K562 (cell line): ENCODE measurements around the gene LMO2. TPM values are rescaled to one million over a fixed set of nuclear protein-coding genes. Genes with fewer than 3 reads are reported as not detected.

Experiments
- ATAC-seq: fragments of 200-7000 bp; cut with Tn5 transposase; 3 replicates; pipeline ENCODE4 v1.9.1; 2020; ENCODE audit warnings: moderate library complexity
- BruUV-seq: library from RNA; stranded (reverse); fragments of 400-500 nt; replicated peaks from 2 replicates; lab custom pipeline; 2021; lab: Mats Ljungman, UMichigan
- CTCF ChIA-PET: fragments of 300-600 bp; formaldehyde crosslinking; extraction: SDS; loops from one replicate; lab custom pipeline; 2021; ENCODE audit warnings: low intra/inter-chr PET ratio; lab: Yijun Ruan, JAX
- POLR2A ChIA-PET: fragments of 300-600, 350-650 bp; sonication (Branson Sonifier 250); formaldehyde crosslinking; extraction: SDS; loops from one replicate; lab custom pipeline; 2021; ENCODE audit warnings: antibody characterized with exemption, inconsistent platforms; lab: Yijun Ruan, JAX
- DNase-seq, 4 experiments: peaks; one replicate each; pipeline versions ENCODE4 v3.0.0 to v3.0.0-alpha.2; 2011 to 2018; ENCODE audit warnings: low spot score in 3 of 4, mixed read lengths in 3 of 4; ENCODE audit errors: extremely low read depth in 1 of 4
- FAIRE-seq: peaks from 2 replicates; lab custom pipeline; 2011; peaks lifted over from hg19 to GRCh38; lab: Jason Lieb, UNC
- H2AFZ ChIP-seq: 2 replicates; pipeline ENCODE4 v1.6.0; 2011; ENCODE audit warnings: low read depth, low read length, control low read depth, inconsistent platforms
- H3K27ac ChIP-seq: fragments of 200-600 bp; 3 replicates; pipeline ENCODE4 v1.8.0; 2011; ENCODE audit warnings: low read depth, mild to moderate bottlenecking, control low read depth, inconsistent platforms, low read length, moderate library complexity, mixed read lengths; ENCODE audit errors: extremely low read depth
- H3K27me3 ChIP-seq, 2 experiments: fragments of 300-600 bp in 1 of 2; 2 replicates in 1 of 2; 3 replicates in 1 of 2; pipeline versions ENCODE4 v1.6.0 to v1.8.0; 2011; ENCODE audit warnings: inconsistent platforms in 2 of 2, low read length in 2 of 2, mild to moderate bottlenecking in 1 of 2, mixed read lengths in 1 of 2, moderate library complexity in 1 of 2; ENCODE audit not compliant: control insufficient read depth in 2 of 2, insufficient read depth in 2 of 2
- H3K36me3 ChIP-seq: fragments of 300-600 bp; 3 replicates; pipeline ENCODE4 v1.8.0; 2011; ENCODE audit warnings: mild to moderate bottlenecking, low read length, inconsistent platforms; ENCODE audit not compliant: control insufficient read depth, insufficient read depth
- H3K4me1 ChIP-seq, 2 experiments: fragments of 200-600 bp in 1 of 2; replicated peaks in 1 of 2; 2 replicates in 1 of 2; 3 replicates in 1 of 2; pipeline versions ENCODE4 v1.5.1 to v1.8.0; 2011; ENCODE audit warnings: inconsistent platforms in 2 of 2, low read length in 2 of 2, mild to moderate bottlenecking in 1 of 2, mixed read lengths in 1 of 2, moderate library complexity in 1 of 2; ENCODE audit not compliant: control insufficient read depth in 2 of 2, insufficient read depth in 2 of 2
- H3K4me2 ChIP-seq: 2 replicates; pipeline ENCODE4 v1.6.1; 2011; ENCODE audit warnings: low read length, control low read depth, inconsistent platforms, mixed read lengths; ENCODE audit not compliant: insufficient read depth
- H3K4me3 ChIP-seq: fragments of 200-600 bp; sonication (generic), shearing (Covaris generic); 2 replicates; pipeline ENCODE4 v1.5.1; 2016; ENCODE audit warnings: control low read depth, inconsistent platforms
- H3K79me2 ChIP-seq: fragments of 200-600 bp; 3 replicates; pipeline ENCODE4 v1.8.0; 2011; ENCODE audit warnings: low read length, inconsistent platforms; ENCODE audit not compliant: control insufficient read depth, insufficient read depth
- H3K9ac ChIP-seq, 2 experiments: 2 replicates each; pipeline versions ENCODE4 v1.6.0 to v1.6.1; 2011; ENCODE audit warnings: low read depth in 2 of 2, low read length in 2 of 2, control low read depth in 1 of 2, inconsistent platforms in 1 of 2, mild to moderate bottlenecking in 1 of 2, mixed read lengths in 1 of 2; ENCODE audit not compliant: insufficient read depth in 1 of 2
- H3K9me1 ChIP-seq: one replicate; pipeline ENCODE4 v1.6.0; 2011; ENCODE audit warnings: inconsistent platforms, mild to moderate bottlenecking, low read length, moderate library complexity; ENCODE audit not compliant: control insufficient read depth, insufficient read depth
- H3K9me3 ChIP-seq: replicated peaks from 2 replicates; pipeline ENCODE4 v1.5.1; 2011; ENCODE audit warnings: low read depth, low read length, inconsistent platforms; ENCODE audit not compliant: control insufficient read depth, insufficient read depth
- H4K20me1 ChIP-seq: replicated peaks from 2 replicates; pipeline ENCODE4 v1.6.1; 2011; ENCODE audit warnings: low read length, inconsistent platforms, mixed read lengths; ENCODE audit not compliant: control insufficient read depth, insufficient read depth
- BRCA1 ChIP-seq, 2 experiments: fragments of 450-650 bp in 1 of 2; sonication (generic) in 1 of 2; formaldehyde crosslinking in 1 of 2; IDR thresholded peaks; 2 replicates each; pipeline versions ENCODE4 v1.5.0 to v1.6.1; 2017 to 2020; ENCODE audit warnings: mild to moderate bottlenecking in 1 of 2, missing genetic modification reagents in 1 of 2
- CREB1 ChIP-seq, 2 experiments: sonication (generic) in 1 of 2; formaldehyde crosslinking in 1 of 2; IDR thresholded peaks; 2 replicates each; pipeline versions ENCODE4 v1.6.1 to v1.8.0; 2012 to 2022; ENCODE audit warnings: inconsistent platforms in 1 of 2, mild to moderate bottlenecking in 1 of 2, missing genetic modification reagents in 1 of 2, moderate library complexity in 1 of 2
- ESRRB ChIP-seq: fragments of 250-450 bp; sonication (Bioruptor Pico); IDR thresholded peaks from 2 replicates; pipeline ENCODE4 v1.5.0; 2020; ENCODE audit warnings: mild to moderate bottlenecking, moderate library complexity, borderline replicate concordance
- GATA2 ChIP-seq: sonication (generic); formaldehyde crosslinking; IDR thresholded peaks from 2 replicates; pipeline ENCODE4 v1.4.0; 2020; ENCODE audit warnings: mild to moderate bottlenecking, missing genetic modification reagents
- HIVEP1 ChIP-seq: fragments of 250-450 bp; sonication (Bioruptor Pico); IDR thresholded peaks from 2 replicates; pipeline ENCODE4 v1.4.0; 2020; ENCODE audit warnings: mild to moderate bottlenecking
- HMG20A ChIP-seq: fragments of 450-650 bp; formaldehyde crosslinking; conservative IDR thresholded peaks from 2 replicates; pipeline ENCODE4 v1.4.0; 2020; ENCODE audit warnings: mild to moderate bottlenecking, mixed read lengths
- KLF10 ChIP-seq: fragments of 250-450 bp; sonication (Bioruptor Pico); IDR thresholded peaks from 2 replicates; pipeline ENCODE4 v1.6.1; 2021; ENCODE audit warnings: matching md5 sums
- SNRNP70 ChIP-seq: fragments of 200-400 bp; formaldehyde crosslinking; optimal IDR thresholded peaks from 2 replicates; pipeline ENCODE3; 2017; ENCODE audit warnings: low read depth, low read length
- TSHZ1 ChIP-seq: fragments of 250-450 bp; sonication (Bioruptor Pico); IDR thresholded peaks from 2 replicates; pipeline ENCODE4 v1.4.0; 2020; ENCODE audit warnings: mild to moderate bottlenecking, moderate library complexity
- ZKSCAN1 ChIP-seq: fragments of 150-350 bp; IDR thresholded peaks from 2 replicates; pipeline ENCODE4 v1.6.1; 2016; ENCODE audit warnings: low read depth, low read length
- ZNF197 ChIP-seq: fragments of 200-800 bp; sonication (Bioruptor generic); IDR thresholded peaks from 2 replicates; pipeline ENCODE4 v1.6.1; 2016; ENCODE audit warnings: low read depth, missing genetic modification characterization, missing compliant biosample characterization
- ZNF609 ChIP-seq: sonication (generic); formaldehyde crosslinking; IDR thresholded peaks from 2 replicates; pipeline ENCODE4 v1.8.1; 2023; ENCODE audit warnings: missing genetic modification reagents, mild to moderate bottlenecking, borderline replicate concordance
- WGBS: fragments of 100-300 bp; shearing (Covaris generic); methylation state at CpG from one replicate; pipeline ENCODE4 v1.1.6; 2016; ENCODE audit warnings: low coverage, mixed read lengths; ENCODE audit not compliant: insufficient coverage; ENCODE audit errors: missing lambda C conversion rate; 5-methylcytosine and 5-hydroxymethylcytosine counted together
- in situ Hi-C: fragments of 300-500 bp; cut with MboI; formaldehyde crosslinking; loops from 4 replicates; pipeline ENCODE4 v1.15.0; 2018; ENCODE audit warnings: inconsistent platforms, mixed read lengths
- intact Hi-C: fragments of 100-400 bp; cut with micrococcal nuclease; formaldehyde crosslinking; loops from 2 replicates; pipeline ENCODE4 v1.14.2; 2022
- polyA plus RNA-seq, 8 experiments: library from polyadenylated mRNA; depleted of rRNA in 4 of 8; stranded (reverse) in 5 of 8; unstranded in 3 of 8; fragments of >200 nt; fragmentation: Nextera tagmentation in 2 of 8; fragmentation: Illumina TruSeq in 1 of 8; extraction: Ambion mirVana in 2 of 8; extraction: Trizol in 1 of 8; gene quantifications; 2 replicates each; pipeline versions ENCODE4 v1.2.1 to v1.2.3, GENCODE V29; 2011 to 2014; ENCODE audit warnings: inconsistent platforms in 1 of 8, missing spikeins in 1 of 8
- total RNA-seq, 7 experiments: library from RNA; depleted of rRNA in 6 of 7; stranded (reverse); fragments of >200 nt in 6 of 7; fragmentation: Illumina TruSeq in 2 of 7; extraction: Trizol in 2 of 7; gene quantifications; 2 replicates each; pipeline versions ENCODE4 v1.2.1 to v1.2.3, GENCODE V29; 2011 to 2021; ENCODE audit warnings: low replicate concordance in 1 of 7

The LMO2 gene
- total and polyA plus RNA-seq, 9 of the 15 experiments (the other 6 are each of a cell fraction or from before 2014, with no cell fraction given), result 6.9 to 126 (median 91.5) TPM

- DNase-seq (no peak), ATAC-seq (no peak), FAIRE-seq (no peak)
- 0 out of 4 replicates have a peak overlapping the region, but pooled peaks of 1 of the 2 experiments have one; percentile 25 for H3K9ac ChIP-seq
- no peaks in the 10 kb centered on the region; the same call in 1 of the 2 replicates for H3K9me3 ChIP-seq
- peak overlapping the region; percentile 80; the same call in 1 of the 2 replicates for H2AFZ ChIP-seq
- no peaks in the 10 kb centered on the region for H3K9me1 ChIP-seq
- H3K4me1 ChIP-seq, result peaks cover 9 to 35% of the 10 kb centered on the region in 2 experiments
- in situ Hi-C loops, result no loop called here
- WGBS, result 58% methylated on average over 7 of the region's 7 CpGs
- H3K36me3 ChIP-seq, result no peaks in the 10 kb centered on the region
- no peak overlapping the region for H3K27ac ChIP-seq
- H3K4me2 ChIP-seq, result no peak overlapping the region
- ChIA-PET POLR2A (interaction anchor here (0.7 to 2.6 kb wide), 4 partner anchors 9 to 39 kb away, joined by 3 to 9 read pairs (median 3); no protein-coding TSS in a partner anchor), CTCF (no interaction called here)
- intact Hi-C loops, result no loop called here
- H3K27me3 ChIP-seq, result no peaks in the 10 kb centered on the region
- H3K4me3 ChIP-seq, result no peak overlapping the region
- no peaks in the 10 kb centered on the region for H3K79me2 ChIP-seq
- no TSS peak for BruUV-seq
- no peaks in the 10 kb centered on the region for H4K20me1 ChIP-seq
- no peak for TF ChIP-seq ZNF197
- TF ChIP-seq GATA2, result no peak
- no peak for TF ChIP-seq BRCA1 (IDR thresholded peaks at IDR 0.05)
- TF ChIP-seq BRCA1 (CRISPR knock-in tag; IDR thresholded peaks at IDR 0.05), result no peak
- TF ChIP-seq CREB1 (IDR thresholded peaks at IDR 0.05), result no peak
- TF ChIP-seq CREB1 (CRISPR knock-in tag; IDR thresholded peaks at IDR 0.05), result no peak
- TF ChIP-seq ZKSCAN1, result no peak
- no peak for TF ChIP-seq ESRRB (CRISPR knock-in tag)
- no peak for TF ChIP-seq TSHZ1 (CRISPR knock-in tag)
- no peak for TF ChIP-seq SNRNP70
- no peak for TF ChIP-seq HIVEP1
- TF ChIP-seq KLF10 (CRISPR knock-in tag), result no peak
- TF ChIP-seq HMG20A (CRISPR knock-in tag), result no peak
- TF ChIP-seq ZNF609 (CRISPR knock-in tag), result no peak
Observed at GRCh38 chr11:33900159-33900840, 8.4 kb upstream of the LMO2 start.
